ENCODE data around the gene BRD7. TPM values are rescaled to one million over a fixed set of nuclear protein-coding genes. Genes with fewer than 3 reads are reported as not detected.

The BRD7 gene
- total and polyA plus RNA-seq, 10 of the 15 experiments (the other 5 are each of a cell fraction or from before 2014, with no cell fraction given): 16.9 to 74.7 (median 52.0) TPM

DNA sequence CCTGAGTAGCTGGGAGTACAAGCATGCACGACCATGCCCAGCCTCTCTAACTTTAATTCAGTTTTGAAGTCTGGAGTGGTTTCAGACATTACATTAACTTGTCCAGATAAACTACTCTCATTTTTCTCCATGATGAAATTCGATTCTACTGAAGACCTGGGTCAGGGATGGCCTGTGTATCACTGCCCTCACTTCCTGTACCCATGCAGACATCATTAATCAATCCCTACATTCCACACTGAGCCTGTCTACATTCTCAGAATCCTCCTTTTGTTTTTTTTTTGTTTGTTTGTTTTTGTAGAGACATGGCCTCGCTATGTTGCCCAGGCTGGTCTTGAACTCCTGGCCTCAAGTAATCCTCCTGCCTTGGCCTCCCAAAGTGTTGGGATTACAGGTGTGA, 79.9 kb downstream of the BRD7 start:
- H3K4me1 ChIP-seq (ENCODE audit: control insufficient read depth, insufficient read depth, low read length): peaks cover 9% of the 10 kb centered on the region
- peaks cover 27% of the 10 kb centered on the region for H3K79me2 ChIP-seq (ENCODE audit: control insufficient read depth, insufficient read depth, low read length)
- WGBS (ENCODE audit: insufficient coverage, insufficient replicate concordance, low lambda C conversion rate, missing lambda C conversion rate): 98% methylated on average over 3 of the region's 3 CpGs
- no peak overlapping the region for H3K4me2 ChIP-seq (ENCODE audit: control insufficient read depth, insufficient read depth)
- no TSS peak for BruUV-seq (replicated peaks)
- no peaks in the 10 kb centered on the region; the same call in 2 of the 3 replicates for H3K9me3 ChIP-seq (replicated peaks; ENCODE audit: control insufficient read depth, insufficient read depth, low read length)
- SMC1A ChIA-PET (ENCODE audit: uncharacterized antibody, unreplicated experiment): no interaction called here
- FAIRE-seq: no peak
- no peaks in the 10 kb centered on the region for H4K20me1 ChIP-seq (ENCODE audit: control insufficient read depth, insufficient read depth)
- no peak overlapping the region for H3K27ac ChIP-seq (ENCODE audit: control insufficient read depth, insufficient read depth)
- peaks cover 22 to 37% of the 10 kb centered on the region in 2 experiments for H3K36me3 ChIP-seq (ENCODE audit: control insufficient read depth in 2 of 2, insufficient read depth in 2 of 2, low read length in 1 of 2)
- no peak overlapping the region for H2AFZ ChIP-seq (ENCODE audit: control insufficient read depth, low read depth, low read length)
- POLR2A ChIA-PET: no interaction called here
- no peak for TF ChIP-seq POU2F2 (IDR thresholded peaks at IDR 0.05; ENCODE audit: borderline replicate concordance, low read depth, low read length)
- TF ChIP-seq, protein P1, sequence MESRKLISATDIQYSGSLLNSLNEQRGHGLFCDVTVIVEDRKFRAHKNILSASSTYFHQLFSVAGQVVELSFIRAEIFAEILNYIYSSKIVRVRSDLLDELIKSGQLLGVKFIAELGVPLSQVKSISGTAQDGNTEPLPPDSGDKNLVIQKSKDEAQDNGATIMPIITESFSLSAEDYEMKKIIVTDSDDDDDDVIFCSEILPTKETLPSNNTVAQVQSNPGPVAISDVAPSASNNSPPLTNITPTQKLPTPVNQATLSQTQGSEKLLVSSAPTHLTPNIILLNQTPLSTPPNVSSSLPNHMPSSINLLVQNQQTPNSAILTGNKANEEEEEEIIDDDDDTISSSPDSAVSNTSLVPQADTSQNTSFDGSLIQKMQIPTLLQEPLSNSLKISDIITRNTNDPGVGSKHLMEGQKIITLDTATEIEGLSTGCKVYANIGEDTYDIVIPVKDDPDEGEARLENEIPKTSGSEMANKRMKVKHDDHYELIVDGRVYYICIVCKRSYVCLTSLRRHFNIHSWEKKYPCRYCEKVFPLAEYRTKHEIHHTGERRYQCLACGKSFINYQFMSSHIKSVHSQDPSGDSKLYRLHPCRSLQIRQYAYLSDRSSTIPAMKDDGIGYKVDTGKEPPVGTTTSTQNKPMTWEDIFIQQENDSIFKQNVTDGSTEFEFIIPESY (IDR thresholded peaks at IDR 0.05): no peak
- no peak for TF ChIP-seq MEF2B (IDR thresholded peaks at IDR 0.05; ENCODE audit: partially characterized antibody, poor library complexity, severe bottlenecking)
- no peak for TF ChIP-seq IKZF1 (conservative IDR thresholded peaks at IDR 0.05)
- TF ChIP-seq MEF2A (IDR thresholded peaks at IDR 0.05; ENCODE audit: insufficient read depth, low read depth, low read length): no peak
- no peak for TF ChIP-seq EZH2 (IDR thresholded peaks at IDR 0.05; ENCODE audit: borderline replicate concordance, control insufficient read depth, low read depth, low read length)
- no peak for TF ChIP-seq SUPT20H (IDR thresholded peaks at IDR 0.05; ENCODE audit: borderline replicate concordance, control insufficient read depth, low read depth, low read length)
- no peak for TF ChIP-seq TCF7 (IDR thresholded peaks at IDR 0.05; ENCODE audit: borderline replicate concordance)
- TF ChIP-seq KAT2A (conservative IDR thresholded peaks at IDR 0.05; ENCODE audit: control insufficient read depth, low read depth, low read length): no peak
- TF ChIP-seq, protein P2, sequence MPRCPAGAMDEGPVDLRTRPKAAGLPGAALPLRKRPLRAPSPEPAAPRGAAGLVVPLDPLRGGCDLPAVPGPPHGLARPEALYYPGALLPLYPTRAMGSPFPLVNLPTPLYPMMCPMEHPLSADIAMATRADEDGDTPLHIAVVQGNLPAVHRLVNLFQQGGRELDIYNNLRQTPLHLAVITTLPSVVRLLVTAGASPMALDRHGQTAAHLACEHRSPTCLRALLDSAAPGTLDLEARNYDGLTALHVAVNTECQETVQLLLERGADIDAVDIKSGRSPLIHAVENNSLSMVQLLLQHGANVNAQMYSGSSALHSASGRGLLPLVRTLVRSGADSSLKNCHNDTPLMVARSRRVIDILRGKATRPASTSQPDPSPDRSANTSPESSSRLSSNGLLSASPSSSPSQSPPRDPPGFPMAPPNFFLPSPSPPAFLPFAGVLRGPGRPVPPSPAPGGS (IDR thresholded peaks at IDR 0.05; ENCODE audit: borderline replicate concordance, insufficient read depth, low read depth, low read length, poor library complexity, severe bottlenecking): no peak
- no peak for TF ChIP-seq CBX3 (IDR thresholded peaks at IDR 0.05; ENCODE audit: borderline replicate concordance, low read depth)
- TF ChIP-seq SREBF1 (IDR thresholded peaks at IDR 0.05; ENCODE audit: low read length): no peak
- H3K4me3 ChIP-seq: no peak overlapping the region
- RAD21 ChIA-PET (ENCODE audit: unreplicated experiment): interaction anchor here (0.6 kb wide), 1 partner anchor 14 kb away, joined by 3 read pairs; no protein-coding TSS in a partner anchor
- intact Hi-C loops (cut with micrococcal nuclease; ENCODE audit: unreplicated experiment): no loop called here
- no peak for ATAC-seq
- no peaks in the 10 kb centered on the region for H3K27me3 ChIP-seq (replicated peaks in 1 of 2; ENCODE audit: control insufficient read depth in 2 of 2, insufficient read depth in 2 of 2, low read length in 1 of 2)
- CTCF ChIA-PET: interaction anchor here (0.6 kb wide), 1 partner anchor 31 kb away, joined by 4 read pairs; no protein-coding TSS in a partner anchor
- DNase-seq (ENCODE audit: low read depth, low spot score): no peak
- H3K9ac ChIP-seq (ENCODE audit: control insufficient read depth, insufficient read depth, low read length): no peak overlapping the region
- in situ Hi-C loops (cut with MboI): no loop called here

Data from GM12878 (cell line).